NCI-H2029 treated with DMSO at 0.1 percent for 48 hours (cell line): ENCODE data around the gene KIRREL2.
"Not testable (repeated sequence)": the region's sequence is repeated elsewhere in the genome, so short reads cannot be mapped to it uniquely, and the experiment has no call there.

Source experiments
- DNase-seq: peaks from one replicate; lab custom pipeline; 2025; lab: John Stamatoyannopoulos, UW

The KIRREL2 gene

DNA sequence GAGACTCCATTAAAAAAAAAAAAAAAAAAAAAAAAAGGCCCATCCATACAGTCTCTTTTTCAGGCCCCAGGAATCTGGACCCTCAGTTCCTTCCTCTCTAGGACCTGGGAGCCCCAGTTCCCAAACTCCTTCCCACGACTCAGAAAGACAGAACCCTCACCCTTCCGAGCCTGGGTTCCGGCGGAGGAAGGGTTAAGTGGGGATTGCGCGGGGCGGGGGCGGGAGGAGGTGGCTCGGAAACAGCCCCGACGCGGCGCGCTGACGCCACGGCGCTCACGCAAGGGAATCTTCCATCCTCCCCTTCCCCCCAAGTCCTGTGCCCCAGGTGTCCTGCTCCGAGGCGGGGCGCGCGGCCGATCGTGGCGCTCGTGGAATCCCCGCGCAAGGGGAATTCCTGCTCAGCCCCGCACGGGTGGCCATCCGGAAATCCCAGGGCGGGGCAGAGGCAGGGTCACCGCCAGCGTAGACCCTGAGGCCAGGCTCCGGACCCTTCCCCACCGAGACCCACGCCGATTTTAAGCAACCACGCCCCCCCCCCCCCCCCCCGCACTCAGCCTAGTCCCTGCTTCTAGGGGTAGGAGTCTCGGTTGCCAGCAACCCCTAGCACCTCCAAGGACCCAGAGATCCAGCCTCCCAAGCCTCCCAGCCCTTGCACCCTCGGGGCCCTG, 43.0 kb downstream of the KIRREL2 start:
- DNase-seq = peak; percentile 12

DNA sequence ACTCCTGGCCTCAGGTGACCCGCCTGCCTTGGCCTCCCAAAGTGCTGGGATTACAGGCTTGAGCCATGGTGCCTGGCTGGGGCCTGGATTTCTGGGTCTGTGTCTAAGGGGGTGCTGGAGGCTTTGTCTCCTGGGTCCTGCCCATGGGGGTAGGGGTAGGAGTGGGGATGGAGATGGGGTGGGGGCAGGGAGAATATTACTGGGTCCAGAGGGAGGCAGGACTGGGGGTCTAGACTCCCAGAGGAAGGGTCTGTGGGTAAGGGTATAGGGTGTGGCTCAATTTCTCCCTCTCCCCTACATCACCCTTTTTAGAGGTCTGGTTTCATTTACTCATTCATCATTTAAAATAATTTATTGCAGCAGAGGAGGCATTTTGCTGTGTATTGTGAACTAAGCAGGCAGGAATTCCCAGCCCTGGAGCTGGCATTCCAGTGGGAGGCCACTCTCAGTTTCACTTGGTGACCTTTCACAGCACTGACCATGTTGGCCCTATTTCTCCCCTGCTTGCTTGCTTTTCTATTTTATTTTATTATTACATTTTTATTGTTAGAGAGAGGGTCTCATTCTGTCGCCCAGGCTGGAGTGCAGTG, 44.4 kb downstream of the KIRREL2 start:
- no peak for DNase-seq

DNA sequence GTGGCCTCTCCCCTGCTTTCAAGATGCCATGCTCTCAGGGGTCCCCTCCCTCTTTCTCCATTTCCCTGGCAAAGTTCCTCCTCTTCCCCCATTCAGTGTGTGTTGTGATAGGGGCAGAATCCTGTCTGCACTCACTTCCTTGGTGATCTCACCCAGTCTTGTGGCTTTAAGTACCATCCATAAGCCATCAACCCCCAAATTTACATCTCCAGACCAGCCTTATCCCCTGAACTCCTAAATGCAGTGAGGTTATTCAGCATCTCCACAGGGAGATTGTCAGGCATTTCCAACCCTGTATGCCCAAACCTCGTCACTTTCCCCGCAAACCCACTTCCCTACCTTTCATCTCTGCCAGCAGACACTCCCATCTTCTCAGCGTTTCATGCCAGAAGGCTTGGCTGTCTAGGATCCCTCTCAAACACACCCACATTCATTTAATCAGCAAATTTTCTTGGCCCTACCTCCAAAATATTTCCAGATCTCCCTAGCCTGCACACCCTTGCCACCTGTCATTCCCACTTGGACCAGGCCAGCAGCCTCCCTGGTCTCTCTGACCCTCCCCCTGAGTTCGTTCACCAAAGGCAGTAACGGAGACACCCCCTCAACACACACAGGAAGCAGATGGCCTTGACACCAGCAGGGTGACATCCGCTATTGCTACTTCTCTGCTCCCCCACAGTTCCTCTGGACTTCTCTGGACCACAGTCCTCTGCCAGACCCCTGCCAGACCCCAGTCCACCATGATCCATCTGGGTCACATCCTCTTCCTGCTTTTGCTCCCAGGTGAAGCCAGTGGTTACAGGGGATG, 45.3 kb downstream of the KIRREL2 start, which contains the start of gene HCST:
Gene HCST, plus strand, starts transcription at position 676 of the 808 bp plus-strand sequence. Its CDS starts 65 bp downstream, at position 741.
- DNase-seq = no peak

DNA sequence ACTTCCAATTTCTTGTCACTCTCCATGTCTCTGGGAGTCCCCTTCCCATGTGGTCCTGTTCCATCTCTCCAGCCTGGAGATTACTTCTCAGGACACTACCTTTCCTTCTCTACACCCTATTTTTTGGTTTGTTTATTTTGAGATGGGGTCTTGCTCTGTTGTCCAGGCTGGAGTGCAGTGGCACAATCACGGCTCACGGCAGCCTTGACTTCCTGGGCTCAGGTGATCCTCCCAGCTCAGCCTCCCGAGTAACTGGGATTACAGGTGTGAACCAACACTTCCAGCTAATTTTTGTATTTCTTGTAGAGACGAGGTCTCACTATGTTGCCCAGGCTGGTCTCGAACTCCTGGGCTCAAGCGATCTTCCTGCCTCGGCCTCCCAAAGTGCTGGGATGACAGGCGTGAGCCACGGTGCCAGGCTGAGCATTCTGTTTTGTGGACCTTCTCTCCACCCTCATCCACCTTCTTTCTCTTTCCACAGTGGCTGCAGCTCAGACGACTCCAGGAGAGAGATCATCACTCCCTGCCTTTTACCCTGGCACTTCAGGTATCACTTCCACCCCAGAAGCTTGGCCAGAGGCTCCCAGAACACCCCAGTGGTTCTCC, 46.3 kb downstream of the KIRREL2 start:
- no peak for DNase-seq

DNA sequence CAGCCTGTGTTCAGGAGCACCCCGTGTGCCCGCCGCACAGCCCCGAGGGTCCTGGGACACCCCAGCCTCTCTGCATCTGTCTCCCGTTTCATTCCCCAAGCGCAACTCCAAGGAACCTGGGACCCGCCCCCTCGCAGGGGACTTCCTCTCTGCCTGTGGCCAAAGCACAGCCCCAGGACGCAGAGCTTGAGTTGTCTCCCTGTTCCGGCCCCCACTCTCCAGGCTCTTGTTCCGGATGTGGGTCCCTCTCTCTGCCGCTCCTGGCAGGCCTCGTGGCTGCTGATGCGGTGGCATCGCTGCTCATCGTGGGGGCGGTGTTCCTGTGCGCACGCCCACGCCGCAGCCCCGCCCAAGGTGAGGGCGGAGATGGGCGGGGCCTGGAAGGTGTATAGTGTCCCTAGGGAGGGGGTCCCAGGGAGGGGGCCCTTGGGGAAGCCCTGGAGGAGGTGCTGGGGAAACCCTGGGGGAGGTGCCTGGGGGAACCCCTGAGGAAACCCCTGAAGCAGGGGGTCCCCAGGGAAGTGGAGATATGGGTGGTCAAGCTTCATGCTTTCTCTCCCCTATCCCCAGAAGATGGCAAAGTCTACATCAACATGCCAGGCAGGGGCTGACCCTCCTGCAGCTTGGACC, 47.0 kb downstream of the KIRREL2 start:
- DNase-seq = peak; percentile 3

DNA sequence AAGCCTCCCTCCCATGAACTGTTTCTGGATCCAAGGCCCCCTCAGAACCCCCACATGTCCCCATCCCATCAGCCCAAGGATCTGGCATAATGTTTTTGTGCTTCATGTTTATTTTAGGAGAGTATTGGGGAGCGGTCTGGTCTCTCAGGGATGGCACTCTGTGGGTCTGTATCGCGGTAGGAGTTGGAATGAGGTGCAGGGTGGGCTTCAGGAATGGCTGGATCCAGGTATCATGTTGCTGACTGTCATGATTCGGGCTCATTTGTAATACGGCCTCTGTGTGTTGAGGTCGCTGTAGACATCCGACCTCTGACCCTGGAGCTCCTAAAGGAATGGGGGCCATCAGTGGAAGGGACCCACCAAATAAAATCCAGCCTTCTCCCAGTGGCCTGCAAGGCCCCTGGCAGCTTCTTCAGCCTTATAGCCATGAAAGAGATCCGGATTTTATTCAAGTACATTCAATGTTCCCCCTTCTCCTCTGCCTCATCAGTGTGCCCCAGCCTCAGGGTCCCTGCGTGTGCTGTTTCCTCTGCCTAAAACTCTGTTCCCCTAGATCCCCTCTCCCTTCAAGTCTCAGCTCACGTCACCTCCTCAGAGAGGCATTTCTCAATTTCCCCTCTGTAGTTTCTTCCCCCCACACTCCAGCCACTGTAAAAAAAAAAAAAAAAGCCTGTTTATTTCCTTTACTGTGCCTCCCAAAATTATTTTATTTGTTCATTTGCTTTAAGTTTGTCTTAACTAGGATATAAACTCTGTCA, 47.8 kb downstream of the KIRREL2 start:
- DNase-seq = no peak

DNA sequence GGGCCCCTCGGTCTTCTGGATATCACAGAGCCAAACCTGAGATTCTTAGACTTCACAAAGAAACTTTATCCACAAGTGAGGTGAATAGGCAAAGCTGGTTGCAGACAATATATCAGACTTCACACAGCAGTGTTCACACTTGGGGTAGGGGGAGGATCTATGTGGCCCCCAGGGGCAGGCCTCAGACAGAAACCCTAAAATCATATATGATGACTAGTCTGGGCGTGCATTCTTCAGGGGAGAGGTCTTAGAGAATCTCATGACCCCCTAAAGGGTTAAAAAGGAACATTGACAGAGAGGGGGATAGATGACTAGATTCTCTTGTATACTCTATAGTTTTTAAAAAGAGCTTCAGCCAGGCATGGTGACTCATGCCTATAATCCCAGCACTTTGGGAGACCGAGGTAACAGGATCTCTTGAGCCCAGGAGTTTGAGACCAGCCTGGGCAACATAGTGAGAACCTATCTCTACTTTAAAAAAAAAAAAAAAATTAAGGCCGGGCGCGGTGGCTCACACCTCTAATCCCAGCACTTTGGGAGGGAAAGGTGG, 48.5 kb downstream of the KIRREL2 start:
- no peak for DNase-seq

DNA sequence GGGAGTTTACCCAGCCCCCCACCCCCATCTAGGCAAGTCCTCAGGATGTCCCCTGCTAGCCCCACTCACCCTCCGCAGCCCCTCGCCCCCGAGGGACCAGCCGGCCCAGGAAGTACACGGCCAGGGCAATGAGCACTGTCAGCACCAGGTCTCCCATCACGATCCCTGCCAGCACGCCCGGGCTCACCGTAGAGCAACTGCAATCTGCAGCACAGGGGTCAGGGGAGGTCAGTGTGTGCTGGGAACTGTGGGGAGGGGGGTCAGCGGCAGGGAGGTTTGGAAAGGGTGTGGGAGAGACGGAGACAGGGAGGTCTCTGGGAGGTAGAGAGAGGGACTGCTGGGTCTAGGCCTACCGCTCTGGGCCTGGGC, 50.6 kb downstream of the KIRREL2 start:
- no peak for DNase-seq

DNA sequence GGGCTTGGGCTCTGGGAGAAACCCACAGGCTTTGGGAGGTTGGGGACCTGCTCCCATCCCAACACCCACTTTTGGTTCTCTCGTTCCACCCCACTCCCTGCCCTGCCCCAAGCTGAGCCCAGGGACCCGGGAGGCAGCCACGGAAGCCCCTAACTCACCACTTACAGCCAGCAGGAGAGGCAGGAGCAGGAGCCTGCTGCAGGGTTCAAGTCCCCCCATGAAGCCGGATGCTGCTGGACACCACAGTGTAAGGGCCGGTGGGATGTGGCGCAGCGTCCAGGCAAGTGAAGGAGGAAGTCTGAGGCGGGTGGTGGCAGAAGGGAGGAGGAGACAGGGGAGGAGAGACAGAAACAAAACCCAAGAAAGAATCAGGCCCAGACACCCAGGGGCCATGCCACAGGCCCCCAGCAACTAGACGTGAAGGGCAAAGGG, 51.3 kb downstream of the KIRREL2 start, which contains the start of gene TYROBP:
Gene TYROBP, minus strand, starts transcription at position 286 of the 432 bp plus-strand sequence. Its CDS starts 67 bp downstream, at position 219.
- no peak for DNase-seq

DNA sequence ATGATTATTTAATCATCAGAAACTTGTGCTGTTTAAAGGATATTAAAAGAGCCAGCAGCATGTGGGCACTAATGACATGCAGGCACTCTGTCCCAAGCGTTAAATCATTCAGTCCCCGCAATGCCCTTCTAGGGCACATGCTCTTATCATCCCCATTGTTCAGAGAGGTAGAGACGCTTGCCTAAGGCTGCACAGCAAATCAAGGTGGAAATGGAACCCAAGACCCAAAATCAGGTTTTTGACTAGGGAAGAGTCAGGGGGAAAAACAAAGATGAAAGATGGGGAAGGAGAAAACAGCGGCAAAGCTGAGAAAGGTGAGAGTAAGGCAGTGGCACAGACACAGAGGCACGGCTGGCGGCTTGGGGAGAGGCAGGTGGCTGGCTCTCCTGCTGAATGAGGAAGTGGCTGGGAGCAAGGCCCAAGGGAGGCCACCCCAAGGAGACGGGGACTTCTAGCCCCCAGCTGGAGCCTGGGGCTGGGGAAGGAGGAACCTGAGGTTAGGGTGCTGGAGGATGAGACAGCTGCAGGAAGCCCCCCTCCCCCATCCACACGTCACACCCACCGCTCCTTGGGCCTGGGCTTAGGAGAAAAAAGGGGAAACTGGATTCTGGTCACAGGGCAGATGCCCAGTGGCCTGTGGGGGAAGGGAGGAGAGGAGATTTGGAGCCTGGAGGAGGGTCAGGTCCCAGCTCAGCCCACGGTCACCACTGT, 52.4 kb downstream of the KIRREL2 start:
- DNase-seq = no peak

DNA sequence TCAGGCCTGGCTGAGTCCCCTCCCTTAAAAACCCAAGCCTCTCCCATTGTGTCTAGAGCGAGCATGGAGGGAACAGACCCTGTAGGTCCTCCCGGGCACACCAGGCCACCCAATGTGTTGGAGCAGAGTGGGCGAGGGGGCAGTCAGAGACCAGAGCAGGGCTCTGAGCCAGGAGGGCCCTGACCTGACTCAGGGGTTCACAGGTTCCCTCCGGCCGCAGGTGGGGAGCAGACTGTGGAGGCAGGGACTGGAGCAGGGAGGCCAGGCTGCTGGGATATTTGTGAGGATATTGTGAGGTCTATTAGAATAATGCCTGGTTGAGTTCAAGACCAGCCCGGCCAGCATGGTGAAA, 52.9 kb downstream of the KIRREL2 start:
- DNase-seq = no peak

DNA sequence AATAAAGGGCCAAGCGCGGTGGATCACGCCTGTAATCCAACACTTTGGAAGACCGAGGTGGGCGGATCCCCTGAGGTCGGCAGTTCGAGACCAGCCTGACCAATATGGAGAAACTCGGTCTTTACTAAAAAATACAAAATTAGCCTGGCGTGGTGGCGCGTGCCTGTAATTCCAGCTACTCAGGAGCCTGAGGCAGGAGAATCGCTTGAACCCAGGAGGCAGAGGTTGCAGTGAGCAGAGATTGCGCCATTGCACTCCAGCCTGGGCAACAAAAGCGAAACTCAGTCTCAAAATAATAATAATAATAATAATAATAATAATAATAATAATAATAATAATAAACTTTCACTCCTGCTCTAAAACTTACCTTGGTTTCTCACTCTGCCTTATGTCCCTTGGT, 53.6 kb downstream of the KIRREL2 start:
- not testable (repeated sequence) for DNase-seq

DNA sequence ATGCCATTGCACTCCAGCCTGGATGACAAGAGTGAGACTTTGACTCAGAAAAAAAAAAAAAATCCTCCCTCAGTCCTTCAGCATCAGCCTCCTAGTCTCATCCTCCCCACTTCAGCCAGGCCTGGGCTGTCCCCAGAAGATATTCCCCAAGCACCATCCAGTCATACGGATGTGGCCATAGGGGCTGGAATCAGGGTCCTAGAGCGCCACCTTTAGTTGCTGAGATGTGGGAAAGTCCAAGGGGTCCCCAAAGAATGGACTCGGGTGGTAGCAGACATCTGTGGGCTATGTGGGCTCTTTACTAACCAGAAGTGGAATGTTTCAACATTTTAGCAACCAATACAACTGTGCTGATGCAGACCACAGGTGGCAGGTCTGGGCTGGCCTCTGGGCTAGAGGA, 54.5 kb downstream of the KIRREL2 start:
- DNase-seq = no peak

DNA sequence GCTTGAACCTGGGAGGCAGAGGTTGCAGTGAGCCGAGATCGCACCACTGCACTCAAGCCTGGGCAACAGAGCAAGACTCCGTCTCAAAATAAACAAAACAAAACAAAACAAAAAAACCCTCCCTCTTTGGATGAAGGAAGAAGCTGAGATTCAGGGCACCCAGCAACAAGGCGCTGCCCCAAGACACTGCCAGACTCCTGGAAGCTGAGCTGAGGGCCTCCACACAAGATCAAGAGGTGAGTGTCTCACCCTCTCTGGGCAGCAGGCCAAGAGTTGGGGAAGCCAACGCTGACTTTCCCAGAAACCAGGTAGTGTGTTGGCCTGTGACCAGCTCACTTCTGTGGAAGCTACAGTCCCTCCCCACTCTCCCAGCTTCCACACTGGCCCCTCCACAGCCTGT, 55.1 kb downstream of the KIRREL2 start:
- peak; percentile 36 for DNase-seq

DNA sequence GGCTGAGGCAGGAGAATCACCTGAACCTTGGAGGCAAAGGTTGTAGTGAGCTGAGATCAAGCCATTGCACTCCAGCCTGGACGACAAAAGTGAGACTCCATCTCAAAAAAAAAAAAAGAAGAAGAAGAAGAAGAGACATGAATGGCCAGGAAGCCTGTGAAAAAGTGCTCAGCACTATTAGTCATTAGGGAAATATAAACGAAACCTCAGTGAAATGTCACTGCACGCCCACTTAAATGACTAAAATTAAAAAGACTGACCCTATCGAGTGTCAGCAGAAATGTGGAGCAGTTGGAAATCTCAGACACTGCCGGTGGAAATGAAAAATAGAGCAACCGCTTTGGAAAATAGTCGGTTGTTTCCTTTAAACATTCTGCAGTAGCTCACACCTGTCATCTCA, 56.9 kb downstream of the KIRREL2 start:
- DNase-seq = no peak

DNA sequence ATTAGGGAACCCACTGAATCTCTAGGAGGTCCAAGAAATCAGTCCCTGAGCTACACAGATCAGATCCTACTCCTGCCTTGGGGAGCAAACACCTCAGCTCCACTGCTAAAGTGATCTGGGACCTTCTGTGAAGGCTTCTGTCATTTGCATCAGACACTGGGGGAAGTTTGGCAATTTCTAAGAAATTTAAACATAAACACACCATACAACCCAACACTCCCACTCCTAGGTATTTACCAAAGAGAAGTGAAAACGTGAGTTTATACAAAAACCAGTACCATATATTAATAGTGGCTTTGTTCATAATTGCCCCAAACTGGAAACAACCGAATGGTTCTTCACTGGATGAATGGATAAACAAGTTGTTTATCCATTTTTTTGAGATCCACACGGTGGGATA, 58.7 kb downstream of the KIRREL2 start:
- DNase-seq = no peak
